CD8-positive, alpha-beta memory T cell (primary cell): ENCODE data around the gene BUB3. TPM values are rescaled to one million over a fixed set of nuclear protein-coding genes. Genes with fewer than 3 reads are reported as not detected.

Source experiments
- CTCF ChIA-PET: fragments of 350-600 bp; sonication (Branson Sonifier 250); formaldehyde crosslinking; loops from one replicate; lab custom pipeline; 2021; ENCODE audit warnings: antibody characterized with exemption; lab: Charles Lee
- POLR2A ChIA-PET: fragments of 350-600 bp; sonication (Branson Sonifier 250); formaldehyde crosslinking; loops from one replicate; lab custom pipeline; 2021; ENCODE audit warnings: antibody characterized with exemption; lab: Charles Lee
- DNase-seq, 5 donors: peaks; one replicate each; pipeline versions ENCODE4 v3.0.0 to v3.0.0-alpha.2; 2020 to 2022; ENCODE audit warnings: mixed read lengths in 1 of 5
- H3K27ac ChIP-seq: one replicate; pipeline ENCODE4 v1.7.0; 2013; ENCODE audit warnings: low read depth, mild to moderate bottlenecking, low read length, moderate library complexity
- H3K27me3 ChIP-seq: 2 replicates; pipeline ENCODE4 v1.7.0; 2013; ENCODE audit warnings: low read length, mild to moderate bottlenecking; ENCODE audit not compliant: insufficient read depth, poor library complexity, severe bottlenecking
- H3K36me3 ChIP-seq: 2 replicates; pipeline ENCODE4 v1.7.0; 2013; ENCODE audit warnings: mild to moderate bottlenecking, low read length, moderate library complexity; ENCODE audit not compliant: insufficient read depth
- H3K4me1 ChIP-seq: 2 replicates; pipeline ENCODE4 v1.7.0; 2013; ENCODE audit warnings: mild to moderate bottlenecking, low read length, moderate library complexity; ENCODE audit not compliant: insufficient read depth
- H3K4me3 ChIP-seq: 2 replicates; pipeline ENCODE4 v1.7.0; 2013; ENCODE audit warnings: mild to moderate bottlenecking, low read length
- H3K9me3 ChIP-seq: 2 replicates; pipeline ENCODE4 v1.7.0; 2013; ENCODE audit warnings: mild to moderate bottlenecking, low read length
- H3K27ac Mint-ChIP-seq, 8 donors: one replicate each; pipeline ENCODE4 v1.8.0; 2020 to 2021; ENCODE audit warnings: mixed read lengths in 8 of 8, mild to moderate bottlenecking in 6 of 8, inconsistent platforms in 3 of 8, moderate library complexity in 3 of 8
- H3K27me3 Mint-ChIP-seq, 2 donors: one replicate each; pipeline ENCODE4 v1.8.0; 2020 to 2021; ENCODE audit warnings: mixed read lengths in 2 of 2, mild to moderate bottlenecking in 1 of 2, moderate library complexity in 1 of 2
- H3K36me3 Mint-ChIP-seq, 3 donors: one replicate each; pipeline ENCODE4 v1.8.0; 2020 to 2021; ENCODE audit warnings: mixed read lengths in 3 of 3, inconsistent platforms in 1 of 3, mild to moderate bottlenecking in 1 of 3
- H3K4me1 Mint-ChIP-seq, 3 donors: one replicate each; pipeline ENCODE4 v1.8.0; 2020 to 2021; ENCODE audit warnings: mixed read lengths in 3 of 3, inconsistent platforms in 1 of 3, mild to moderate bottlenecking in 1 of 3
- H3K4me3 Mint-ChIP-seq, 7 donors: one replicate each; pipeline ENCODE4 v1.8.0; 2020 to 2021; ENCODE audit warnings: mixed read lengths in 7 of 7, mild to moderate bottlenecking in 6 of 7, moderate library complexity in 4 of 7, inconsistent platforms in 2 of 7
- H3K9me3 Mint-ChIP-seq, 5 donors: one replicate each; pipeline ENCODE4 v1.8.0; 2020 to 2022; ENCODE audit warnings: mixed read lengths in 5 of 5, mild to moderate bottlenecking in 3 of 5, moderate library complexity in 2 of 5, inconsistent platforms in 1 of 5
- polyA plus RNA-seq: library from polyadenylated mRNA; unstranded; fragments of 300-500 nt; fragmentation: Illumina TruSeq; gene quantifications from one replicate; pipeline ENCODE4 v1.2.3, GENCODE V29; 2021
- total RNA-seq, 2 experiments: library from RNA; stranded (reverse); gene quantifications; one replicate each; pipeline ENCODE4 v1.2.3, GENCODE V29; 2021

The BUB3 gene, protein sequence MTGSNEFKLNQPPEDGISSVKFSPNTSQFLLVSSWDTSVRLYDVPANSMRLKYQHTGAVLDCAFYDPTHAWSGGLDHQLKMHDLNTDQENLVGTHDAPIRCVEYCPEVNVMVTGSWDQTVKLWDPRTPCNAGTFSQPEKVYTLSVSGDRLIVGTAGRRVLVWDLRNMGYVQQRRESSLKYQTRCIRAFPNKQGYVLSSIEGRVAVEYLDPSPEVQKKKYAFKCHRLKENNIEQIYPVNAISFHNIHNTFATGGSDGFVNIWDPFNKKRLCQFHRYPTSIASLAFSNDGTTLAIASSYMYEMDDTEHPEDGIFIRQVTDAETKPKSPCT
- total RNA-seq (100 to 1,000 TPM; 254 to 255 TPM), polyA plus RNA-seq (231 TPM)

DNA sequence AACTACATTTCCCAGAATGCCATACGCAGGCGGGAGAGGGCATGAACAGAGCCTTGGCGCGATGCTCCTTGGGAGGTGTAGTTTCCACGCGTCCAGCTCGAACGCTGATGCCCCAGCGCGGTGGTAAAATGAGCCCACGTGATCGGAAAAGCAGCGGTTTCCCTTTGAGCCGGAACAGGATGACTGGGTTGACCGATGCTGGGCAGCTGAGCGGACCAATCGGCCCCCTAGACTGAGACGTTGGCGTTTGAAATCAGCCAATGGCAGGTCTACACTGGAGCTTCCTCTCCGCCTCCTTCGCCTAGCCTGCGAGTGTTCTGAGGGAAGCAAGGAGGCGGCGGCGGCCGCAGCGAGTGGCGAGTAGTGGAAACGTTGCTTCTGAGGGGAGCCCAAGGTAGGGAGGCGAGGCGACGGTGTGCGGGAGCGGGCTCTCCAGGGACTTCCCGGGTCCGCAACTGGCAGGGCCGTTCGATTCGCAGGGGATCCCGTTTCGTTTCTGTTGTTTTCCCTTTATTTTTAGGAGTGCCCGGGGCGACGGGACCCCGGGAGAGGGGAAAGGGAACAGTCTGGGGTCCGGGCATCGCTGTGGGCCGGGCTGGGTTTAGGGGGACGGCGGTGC lies at the start of gene BUB3:
Gene BUB3, plus strand, starts transcription at position 311 of the 619 bp plus-strand sequence. CDS start 516 bp downstream, outside the sequence.
- H3K4me3 Mint-ChIP-seq: peak within 1 kb of the TSS; percentile 94 to 100 (median 99)
- Histone ChIP-seq H3K27ac (peak within 1 kb of the TSS; percentile 88), H3K4me3 (peak within 1 kb of the TSS; percentile 82), H3K36me3 (peaks cover 10% of the 10 kb centered on the region), H3K4me1 (peaks cover 73% of the 10 kb centered on the region), H3K27me3 (peaks cover 26% of the 10 kb centered on the region), H3K9me3 (no peaks in the 10 kb centered on the region)
- H3K4me1 Mint-ChIP-seq: peaks cover 64 to 76% (median 76%) of the 10 kb centered on the region in 3 donors
- no peaks in the 10 kb centered on the region for H3K9me3 Mint-ChIP-seq
- H3K36me3 Mint-ChIP-seq: peaks cover 9 to 43% (median 16%) of the 10 kb centered on the region in 3 donors
- ChIA-PET POLR2A (interaction anchor here (0.6 to 1.6 kb wide), 7 partner anchors 14 to 817 kb away, joined by 3 to 7 read pairs (median 3); partner anchors contain the start of genes ACADSB, C10orf88, IKZF5 and PLEKHA1), CTCF (interaction anchor here (0.9 to 1.5 kb wide), 9 partner anchors 9 to 176 kb away, joined by 3 to 6 read pairs (median 4); partner anchors contain the start of gene PSTK)
- peak within 1 kb of the TSS; percentile 82 to 100 (median 98) for H3K27ac Mint-ChIP-seq
- peak; percentile 89 to 96 (median 93) for DNase-seq
- H3K27me3 Mint-ChIP-seq: peaks cover 12 to 26% of the 10 kb centered on the region in 2 donors

DNA sequence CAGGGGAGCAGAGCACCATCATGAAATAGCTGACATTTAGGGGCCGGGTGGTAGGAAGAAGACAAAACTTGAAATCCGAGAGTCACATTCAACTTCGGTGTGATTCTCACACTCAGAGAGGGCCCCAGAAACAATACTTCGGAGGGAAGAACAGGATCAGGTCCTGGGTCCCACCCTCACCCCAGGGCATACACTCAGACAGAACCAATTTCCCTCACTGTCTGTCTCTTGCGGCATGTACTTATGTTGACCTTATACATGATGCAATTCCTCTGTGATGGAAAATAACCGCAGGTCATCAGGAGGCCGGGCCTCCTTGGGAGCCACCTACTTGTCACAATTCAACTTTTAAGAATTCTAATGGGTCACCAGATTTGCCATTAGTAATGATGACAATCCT lies 44.7 kb upstream of the BUB3 start:
- no peaks in the 10 kb centered on the region for H3K9me3 Mint-ChIP-seq
- DNase-seq: no peak
- Histone ChIP-seq H3K27ac (no peak overlapping the region), H3K4me3 (no peak overlapping the region), H3K36me3 (no peaks in the 10 kb centered on the region), H3K4me1 (no peaks in the 10 kb centered on the region), H3K27me3 (no peaks in the 10 kb centered on the region), H3K9me3 (no peaks in the 10 kb centered on the region)
- no peaks in the 10 kb centered on the region for H3K36me3 Mint-ChIP-seq
- no peak overlapping the region for H3K27ac Mint-ChIP-seq
- H3K27me3 Mint-ChIP-seq: peaks cover 5 to 41% of the 10 kb centered on the region in 2 donors
- ChIA-PET CTCF (no interaction called here), POLR2A (no interaction called here)
- no peaks in the 10 kb centered on the region for H3K4me1 Mint-ChIP-seq
- H3K4me3 Mint-ChIP-seq: no peak overlapping the region

DNA sequence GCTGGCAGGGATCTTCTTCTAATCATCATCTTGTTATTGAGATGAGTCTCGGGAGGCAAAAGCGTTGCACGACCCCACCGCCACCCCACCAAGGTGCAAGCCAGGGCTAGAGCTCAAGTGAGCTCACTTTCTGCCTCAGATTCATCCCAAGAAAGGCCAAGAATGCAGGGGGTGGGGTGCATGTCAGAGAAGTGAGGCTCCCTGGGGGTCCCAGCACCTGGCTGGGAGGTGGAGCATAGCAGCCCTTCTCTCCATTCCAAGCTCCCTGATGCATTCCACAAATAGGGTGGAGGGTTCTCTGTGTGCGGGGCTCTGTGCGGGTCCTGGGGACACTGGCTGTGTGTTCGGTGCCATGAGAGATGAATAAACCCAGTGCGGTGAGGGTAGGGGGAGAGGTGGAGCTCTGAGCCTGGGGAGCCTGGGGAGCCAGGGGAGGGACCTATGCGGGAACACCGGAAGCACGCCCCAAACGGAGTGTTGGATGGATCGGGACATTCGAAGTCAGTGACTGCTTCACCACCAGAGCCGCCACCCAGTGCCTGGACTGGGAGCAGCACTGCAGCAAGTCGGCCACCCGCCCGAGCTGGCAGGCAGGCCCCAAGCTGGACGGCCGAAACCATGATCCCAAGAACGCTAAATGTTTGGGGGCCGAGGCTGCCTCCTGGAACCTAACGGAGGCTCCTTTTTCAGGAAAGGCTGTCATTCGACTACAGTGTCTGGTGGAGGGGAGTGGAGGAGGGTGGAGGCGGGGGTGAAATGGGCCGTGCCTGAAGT lies 36.4 kb upstream of the BUB3 start:
- Mint-ChIP-seq H3K27me3 (peaks cover 39 to 59% of the 10 kb centered on the region in 2 donors), H3K9me3 (no peaks in the 10 kb centered on the region), H3K27ac (no peak overlapping the region), H3K36me3 (no peaks in the 10 kb centered on the region), H3K4me3 (no peak overlapping the region), H3K4me1 (no peaks in the 10 kb centered on the region)
- Histone ChIP-seq H3K27me3 (peaks cover 10% of the 10 kb centered on the region), H3K36me3 (no peaks in the 10 kb centered on the region), H3K4me1 (no peaks in the 10 kb centered on the region), H3K9me3 (no peaks in the 10 kb centered on the region), H3K4me3 (no peak overlapping the region), H3K27ac (no peak overlapping the region)
- ChIA-PET POLR2A (no interaction called here), CTCF (interaction anchor here (0.8 to 1.0 kb wide), 2 partner anchors 13 to 16 kb away, joined by 3 to 4 read pairs; no protein-coding TSS in a partner anchor)
- DNase-seq: no peak

DNA sequence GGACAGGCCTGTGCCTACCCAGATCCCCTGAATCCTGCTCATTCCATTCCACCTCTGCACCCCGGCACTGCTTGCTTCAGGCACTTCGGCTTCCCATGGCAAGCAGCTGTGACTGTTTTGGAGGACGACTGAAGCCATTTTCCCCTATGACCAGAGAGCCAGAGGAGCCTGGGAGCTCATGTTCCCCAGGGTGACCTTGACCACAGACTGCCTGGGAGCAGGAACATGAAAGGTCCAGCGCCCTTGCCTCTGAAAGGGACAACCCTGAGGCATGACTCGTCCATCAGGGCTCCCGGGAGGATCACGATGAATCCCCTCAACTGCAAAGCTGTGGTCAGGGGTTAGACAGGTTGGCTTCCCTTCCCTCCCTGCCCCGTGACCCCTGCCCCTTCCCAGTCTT lies 35.1 kb upstream of the BUB3 start:
- H3K36me3 ChIP-seq: no peaks in the 10 kb centered on the region
- H3K9me3 ChIP-seq: no peaks in the 10 kb centered on the region
- Mint-ChIP-seq H3K27ac (no peak overlapping the region), H3K36me3 (no peaks in the 10 kb centered on the region), H3K4me1 (no peaks in the 10 kb centered on the region), H3K4me3 (no peak overlapping the region), H3K27me3 (peaks cover 40 to 63% of the 10 kb centered on the region in 2 donors), H3K9me3 (no peaks in the 10 kb centered on the region)
- H3K27ac ChIP-seq: no peak overlapping the region
- ChIA-PET POLR2A (no interaction called here), CTCF (no interaction called here)
- H3K4me3 ChIP-seq: no peak overlapping the region
- DNase-seq: no peak
- H3K4me1 ChIP-seq: no peaks in the 10 kb centered on the region
- H3K27me3 ChIP-seq: peaks cover 10% of the 10 kb centered on the region

DNA sequence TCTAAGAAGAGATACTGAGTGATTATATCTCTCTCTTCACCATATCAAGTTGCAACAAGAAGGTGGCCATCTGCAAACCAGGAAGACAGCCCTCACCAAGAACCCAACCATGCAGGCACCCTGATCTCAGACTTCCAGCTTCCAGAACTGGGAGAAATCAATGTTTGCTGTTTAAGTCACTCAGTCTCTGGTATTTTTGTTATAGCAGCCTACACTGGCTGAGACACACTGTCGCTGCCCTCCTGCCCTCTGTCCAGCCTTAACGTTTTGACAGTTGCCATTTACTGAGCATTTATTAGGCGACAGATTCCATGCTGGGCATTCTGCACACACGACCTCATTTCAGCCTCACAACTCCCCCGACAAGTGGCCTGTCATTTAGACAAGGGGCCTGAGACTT lies 28.0 kb upstream of the BUB3 start:
- Mint-ChIP-seq H3K27ac (no peak overlapping the region), H3K36me3 (no peaks in the 10 kb centered on the region), H3K4me1 (no peaks in the 10 kb centered on the region), H3K9me3 (no peaks in the 10 kb centered on the region), H3K4me3 (no peak overlapping the region), H3K27me3 (peaks cover 24 to 78% of the 10 kb centered on the region in 2 donors)
- H3K27me3 ChIP-seq: peaks cover 4% of the 10 kb centered on the region
- H3K9me3 ChIP-seq: no peaks in the 10 kb centered on the region
- POLR2A ChIA-PET: no interaction called here
- no peak for DNase-seq
- H3K4me1 ChIP-seq: no peaks in the 10 kb centered on the region
- no peak overlapping the region for H3K4me3 ChIP-seq
- H3K27ac ChIP-seq: no peak overlapping the region
- no peaks in the 10 kb centered on the region for H3K36me3 ChIP-seq
- CTCF ChIA-PET: no interaction called here

GRCh38 chr10:123129618-123130271 lies 24.5 kb upstream of the BUB3 start:
- H3K9me3 ChIP-seq: no peaks in the 10 kb centered on the region
- ChIA-PET POLR2A (no interaction called here), CTCF (no interaction called here)
- no peak overlapping the region for H3K27ac ChIP-seq
- H3K4me3 Mint-ChIP-seq: no peak overlapping the region
- H3K36me3 Mint-ChIP-seq: no peaks in the 10 kb centered on the region
- no peaks in the 10 kb centered on the region for H3K36me3 ChIP-seq
- DNase-seq: no peak
- H3K4me1 ChIP-seq: peaks cover 23% of the 10 kb centered on the region
- peaks cover 41 to 93% of the 10 kb centered on the region in 2 donors for H3K27me3 Mint-ChIP-seq
- H3K4me1 Mint-ChIP-seq: peaks cover 19 to 24% (median 22%) of the 10 kb centered on the region in 3 donors
- peaks cover 0 to 2% (median 0%) of the 10 kb centered on the region in 5 donors for H3K9me3 Mint-ChIP-seq
- H3K27ac Mint-ChIP-seq: no peak overlapping the region
- peaks cover 25% of the 10 kb centered on the region for H3K27me3 ChIP-seq
- no peak overlapping the region for H3K4me3 ChIP-seq

DNA sequence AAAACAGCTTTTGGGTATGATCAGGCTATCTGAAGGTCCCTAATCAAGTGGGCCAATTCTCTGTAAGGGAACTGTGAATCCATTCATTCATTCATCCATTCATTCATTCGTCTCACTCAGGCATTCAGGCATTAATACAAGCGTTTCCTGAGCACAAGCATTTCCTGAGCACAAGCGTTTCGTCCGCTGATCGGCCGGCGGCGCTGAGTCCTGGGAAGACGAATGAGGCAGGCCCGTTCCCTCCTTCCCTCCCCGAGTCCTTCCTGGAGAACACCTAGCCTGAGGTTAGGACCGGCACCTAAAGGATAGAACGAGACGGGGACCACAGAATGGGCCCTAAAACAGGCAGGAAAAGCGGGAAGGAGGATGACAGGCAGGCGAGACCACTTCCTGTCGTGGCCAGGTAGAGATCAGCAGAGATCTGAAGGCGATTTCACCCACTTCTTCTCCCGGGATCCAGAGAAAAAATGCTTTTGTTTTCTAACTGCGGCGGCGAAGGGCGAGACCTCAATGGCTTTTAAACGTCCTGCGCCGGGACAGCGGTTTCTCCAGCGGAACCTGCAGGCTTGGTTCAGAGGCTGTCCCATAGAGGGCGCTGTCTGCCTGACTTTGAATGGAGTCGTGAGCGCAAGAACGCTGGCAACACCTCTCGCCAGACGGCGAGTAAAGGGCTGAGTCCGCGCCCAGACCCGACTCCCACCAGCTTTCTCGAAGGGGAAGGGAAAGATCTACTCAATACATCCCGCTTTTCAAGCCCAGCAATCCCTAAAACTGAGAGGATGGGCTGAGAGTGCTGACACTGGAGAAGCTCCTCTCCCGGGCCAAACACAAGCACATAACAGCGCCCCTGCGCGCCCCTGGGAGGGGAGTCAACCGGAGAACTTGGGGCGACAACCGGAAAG lies 21.4 kb upstream of the BUB3 start:
- Histone ChIP-seq H3K4me1 (peaks cover 39% of the 10 kb centered on the region), H3K9me3 (no peaks in the 10 kb centered on the region), H3K27ac (no peak overlapping the region), H3K4me3 (peak overlapping the region; percentile 19), H3K27me3 (peaks cover 44% of the 10 kb centered on the region), H3K36me3 (no peaks in the 10 kb centered on the region)
- H3K27me3 Mint-ChIP-seq: peaks cover 42 to 80% of the 10 kb centered on the region in 2 donors
- H3K9me3 Mint-ChIP-seq: peaks cover 0 to 2% (median 0%) of the 10 kb centered on the region in 5 donors
- peak overlapping the region in 5 of 8 donors; percentile 12 to 86 (median 75) for H3K27ac Mint-ChIP-seq
- peak overlapping the region; percentile 70 to 85 (median 79) for H3K4me3 Mint-ChIP-seq
- POLR2A ChIA-PET: no interaction called here
- peaks cover 27 to 43% (median 27%) of the 10 kb centered on the region in 3 donors for H3K4me1 Mint-ChIP-seq
- peak; percentile 73 to 88 (median 78) for DNase-seq
- H3K36me3 Mint-ChIP-seq: no peaks in the 10 kb centered on the region
- CTCF ChIA-PET: interaction anchor here (0.6 to 2.6 kb wide), 20 partner anchors 8 to 1256 kb away, joined by 3 to 27 read pairs (median 3); partner anchors contain the start of gene BUB3
